IPS-15b (cell line): Measurements from ENCODE around the gene SP7.

ENCODE experiments used
- H3K27me3 ChIP-seq: one replicate; pipeline ENCODE4 v1.6.1; 2013; ENCODE audit warnings: low read length; ENCODE audit not compliant: control insufficient read depth, insufficient read depth
- H3K36me3 ChIP-seq: one replicate; pipeline ENCODE4 v1.6.1; 2013; ENCODE audit warnings: low read length; ENCODE audit not compliant: control insufficient read depth, insufficient read depth
- H3K4me1 ChIP-seq: one replicate; pipeline ENCODE4 v1.6.1; 2013; ENCODE audit warnings: mild to moderate bottlenecking, low read length; ENCODE audit not compliant: control insufficient read depth, insufficient read depth
- H3K4me3 ChIP-seq: one replicate; pipeline ENCODE4 v1.5.1; 2013; ENCODE audit warnings: low read depth, low read length
- H3K9ac ChIP-seq: one replicate; pipeline ENCODE4 v1.6.1; 2013; ENCODE audit warnings: low read depth, mild to moderate bottlenecking, low read length
- H3K9me3 ChIP-seq: one replicate; pipeline ENCODE4 v1.6.1; 2013; ENCODE audit warnings: mild to moderate bottlenecking, low read length; ENCODE audit not compliant: control insufficient read depth, insufficient read depth

Gene SP7

GRCh38 chr12:53279888-53280498 lies 56.2 kb downstream of the SP7 start:
- no peaks in the 10 kb centered on the region for H3K4me1 ChIP-seq
- no peak overlapping the region for H3K4me3 ChIP-seq
- H3K9ac ChIP-seq = no peak overlapping the region
- no peaks in the 10 kb centered on the region for H3K27me3 ChIP-seq
- H3K36me3 ChIP-seq = peaks cover 54% of the 10 kb centered on the region
- H3K9me3 ChIP-seq = no peaks in the 10 kb centered on the region

- Histone ChIP-seq H3K36me3 (peaks cover 60% of the 10 kb centered on the region), H3K9ac (no peak overlapping the region)
These were observed 56.8 kb downstream of the SP7 start for GRCh38 chr12:53279283-53279869.

GRCh38 chr12:53277981-53278380 lies 58.2 kb downstream of the SP7 start:
- no peaks in the 10 kb centered on the region for H3K4me1 ChIP-seq
- H3K9ac ChIP-seq = no peak overlapping the region
- H3K27me3 ChIP-seq = no peaks in the 10 kb centered on the region
- H3K9me3 ChIP-seq = no peaks in the 10 kb centered on the region
- peaks cover 50% of the 10 kb centered on the region for H3K36me3 ChIP-seq
- H3K4me3 ChIP-seq = no peak overlapping the region

More at GRCh38 chr12:53279283-53279869, 56.8 kb downstream of the SP7 start:
- Histone ChIP-seq H3K9me3 (no peaks in the 10 kb centered on the region), H3K4me3 (no peak overlapping the region), H3K27me3 (no peaks in the 10 kb centered on the region), H3K4me1 (no peaks in the 10 kb centered on the region)
